D721Med (cell line): Measurements from ENCODE around the gene CD276.

ENCODE experiments used
- DNase-seq: peaks from one replicate; pipeline ENCODE4 v3.0.0; 2011; ENCODE audit warnings: low spot score; ENCODE audit not compliant: insufficient read length
- FAIRE-seq: peaks from 2 replicates; lab custom pipeline; 2011; peaks lifted over from hg19 to GRCh38; lab: Jason Lieb, UNC
- TF ChIP-seq, protein P1 (sequence below): IDR thresholded peaks from 2 replicates; pipeline ENCODE4 v1.5.1; 2012; ENCODE audit warnings: mild to moderate bottlenecking, control low read depth; ENCODE audit not compliant: insufficient read depth; ENCODE audit errors: missing control alignments

The CD276 gene

DNA sequence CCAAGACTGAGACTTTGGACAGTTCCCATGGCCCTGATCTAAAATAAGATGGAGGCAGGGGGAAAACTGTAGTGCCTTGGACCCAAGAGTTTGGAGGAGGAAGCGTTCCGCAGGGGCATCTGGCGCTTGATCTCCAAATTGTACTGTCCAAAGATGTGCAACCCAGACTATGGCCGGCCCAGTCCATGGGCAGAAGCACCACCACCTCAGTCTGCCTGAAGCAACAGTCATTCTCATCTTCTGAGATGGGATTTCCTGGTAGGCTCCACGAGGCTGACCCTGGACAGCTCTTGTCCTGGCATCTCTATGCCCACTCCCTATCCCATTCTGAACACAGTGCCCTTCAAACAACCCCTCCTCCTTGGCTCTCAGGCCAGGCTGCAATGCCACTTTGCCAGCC is 65.3 kb downstream of the CD276 start:
- FAIRE-seq = no peak
- no peak for DNase-seq
- TF ChIP-seq, protein P1, sequence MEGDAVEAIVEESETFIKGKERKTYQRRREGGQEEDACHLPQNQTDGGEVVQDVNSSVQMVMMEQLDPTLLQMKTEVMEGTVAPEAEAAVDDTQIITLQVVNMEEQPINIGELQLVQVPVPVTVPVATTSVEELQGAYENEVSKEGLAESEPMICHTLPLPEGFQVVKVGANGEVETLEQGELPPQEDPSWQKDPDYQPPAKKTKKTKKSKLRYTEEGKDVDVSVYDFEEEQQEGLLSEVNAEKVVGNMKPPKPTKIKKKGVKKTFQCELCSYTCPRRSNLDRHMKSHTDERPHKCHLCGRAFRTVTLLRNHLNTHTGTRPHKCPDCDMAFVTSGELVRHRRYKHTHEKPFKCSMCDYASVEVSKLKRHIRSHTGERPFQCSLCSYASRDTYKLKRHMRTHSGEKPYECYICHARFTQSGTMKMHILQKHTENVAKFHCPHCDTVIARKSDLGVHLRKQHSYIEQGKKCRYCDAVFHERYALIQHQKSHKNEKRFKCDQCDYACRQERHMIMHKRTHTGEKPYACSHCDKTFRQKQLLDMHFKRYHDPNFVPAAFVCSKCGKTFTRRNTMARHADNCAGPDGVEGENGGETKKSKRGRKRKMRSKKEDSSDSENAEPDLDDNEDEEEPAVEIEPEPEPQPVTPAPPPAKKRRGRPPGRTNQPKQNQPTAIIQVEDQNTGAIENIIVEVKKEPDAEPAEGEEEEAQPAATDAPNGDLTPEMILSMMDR = no peak

DNA sequence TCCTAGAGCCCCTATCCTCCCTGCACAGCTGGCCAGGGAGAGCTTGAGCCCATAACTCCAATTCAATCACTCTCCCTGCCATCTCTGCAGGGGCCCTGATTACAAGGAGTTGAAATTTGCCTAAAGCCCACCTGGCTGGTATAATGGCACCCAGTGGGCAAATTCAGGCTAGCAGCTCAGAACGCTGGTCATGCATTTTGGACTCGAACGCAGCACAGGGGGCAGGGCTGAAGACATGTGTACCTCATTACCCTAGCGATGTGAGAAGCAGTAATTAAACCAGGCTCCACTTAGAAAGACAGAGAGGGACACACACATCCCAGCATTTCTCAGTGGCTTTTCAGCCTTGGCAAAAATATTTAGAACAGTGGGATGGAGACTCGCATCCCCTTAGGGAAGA is 65.8 kb downstream of the CD276 start:
- no peak for DNase-seq
- TF ChIP-seq, protein P1 = no peak
- FAIRE-seq = no peak

DNA sequence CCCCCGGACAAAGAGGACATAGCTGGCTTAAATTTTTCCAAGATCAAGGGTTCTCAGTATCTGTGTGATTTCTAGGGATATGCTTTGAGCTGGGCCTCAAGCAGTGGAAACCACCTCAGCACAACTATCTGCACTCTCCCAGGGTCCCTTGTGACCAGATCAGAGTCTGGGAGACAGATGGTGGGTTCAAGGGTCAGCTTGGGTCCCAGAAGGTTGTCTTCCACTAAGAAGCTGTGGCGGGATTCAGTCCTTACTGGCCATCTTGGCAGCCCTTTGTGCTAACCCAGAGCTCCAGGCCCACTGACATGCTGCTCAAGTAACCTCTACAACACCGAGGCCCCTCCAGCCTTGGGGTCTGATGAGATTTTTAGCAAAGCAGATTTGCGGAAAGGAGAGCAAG is 66.3 kb downstream of the CD276 start:
- TF ChIP-seq, protein P1 = no peak
- FAIRE-seq = no peak
- no peak for DNase-seq

DNA sequence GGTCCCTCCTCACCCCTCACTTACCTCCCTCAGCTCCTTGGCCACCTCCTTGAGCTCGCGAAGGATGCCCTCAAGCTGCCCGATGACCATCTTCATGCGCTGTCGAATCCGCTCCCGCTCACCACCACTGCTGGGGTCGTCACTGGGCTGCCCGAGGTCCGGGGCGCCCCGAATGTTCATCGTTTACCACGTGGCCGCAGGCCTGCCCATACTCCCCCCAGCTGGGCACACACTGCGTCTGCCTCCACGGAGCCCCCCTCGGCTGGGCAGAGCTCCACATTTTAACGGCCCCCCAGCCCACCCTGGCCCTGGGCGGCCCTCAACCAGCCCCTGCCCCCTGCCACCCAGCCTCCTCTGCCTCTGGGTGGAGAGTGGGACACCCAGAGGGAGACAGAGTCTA is 66.8 kb downstream of the CD276 start:
- FAIRE-seq (no peak), DNase-seq (no peak)
- TF ChIP-seq, protein P1 = no peak

DNA sequence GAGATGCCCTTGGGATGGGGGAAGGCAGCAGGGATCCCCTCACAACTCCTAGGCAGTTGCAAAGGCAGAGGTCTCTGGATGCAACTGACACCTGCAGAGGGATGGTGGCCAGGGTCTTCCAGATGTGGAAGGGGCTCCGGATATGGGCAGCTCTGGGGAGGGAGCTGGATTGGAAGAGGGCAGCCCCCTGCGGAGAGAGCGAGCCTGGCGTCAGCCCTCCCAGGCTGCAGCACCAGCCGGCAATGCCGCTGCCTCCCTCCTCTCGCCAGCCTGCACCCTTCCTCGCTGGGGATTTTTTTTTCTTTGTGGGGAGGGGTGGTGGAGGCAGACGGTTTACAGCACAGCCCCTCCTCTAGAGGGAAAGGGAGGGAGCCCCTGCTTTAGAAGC is 67.3 kb downstream of the CD276 start:
- FAIRE-seq = no peak
- no peak for DNase-seq
- TF ChIP-seq, protein P1 = no peak

DNA sequence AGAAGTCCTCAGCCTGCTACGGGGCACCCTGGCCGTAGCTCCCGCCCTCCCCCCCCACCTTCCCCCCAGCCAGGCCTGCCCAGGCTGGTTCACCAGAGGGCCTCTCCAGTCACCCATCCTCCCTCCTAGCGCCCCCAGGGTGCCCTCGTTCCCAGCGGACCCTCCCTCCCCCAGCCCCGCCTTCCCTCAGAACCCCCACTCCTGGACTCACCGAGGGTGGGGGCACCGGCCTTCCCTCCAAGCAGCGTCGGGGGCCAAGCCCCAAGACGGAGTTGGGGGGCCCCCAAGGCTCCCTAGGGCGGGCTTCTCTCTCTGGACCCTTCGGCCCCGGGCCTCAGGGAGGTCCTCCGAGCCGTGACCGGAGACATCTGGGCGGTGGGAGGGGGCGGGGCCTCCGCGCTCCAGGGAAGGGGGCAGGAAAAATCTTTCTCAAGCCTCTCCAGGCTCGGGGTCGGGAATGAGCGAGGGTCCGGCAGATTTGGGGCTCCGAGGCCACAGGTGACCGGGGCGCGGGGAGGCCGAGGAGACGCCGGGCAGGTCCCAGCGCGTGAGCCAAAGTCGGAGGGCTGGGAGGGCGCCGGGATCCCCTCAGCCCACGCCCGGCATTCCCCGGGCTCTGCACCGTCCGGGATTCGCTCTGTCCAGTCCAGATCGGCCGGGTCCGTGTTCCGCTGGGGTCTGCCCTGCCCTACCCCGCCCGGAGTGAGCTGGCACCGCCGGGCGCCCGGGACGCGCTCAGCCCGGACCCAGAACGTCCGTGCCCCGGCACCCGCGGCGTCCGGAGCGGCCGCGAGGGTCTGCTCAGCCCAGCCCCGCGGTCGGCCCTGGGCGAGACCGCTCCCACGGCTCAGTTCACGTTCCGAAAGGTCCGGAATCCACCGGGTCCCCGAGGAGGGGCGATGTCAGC is 68.0 kb downstream of the CD276 start:
- no peak for FAIRE-seq
- TF ChIP-seq, protein P1 = no peak
- no peak for DNase-seq

DNA sequence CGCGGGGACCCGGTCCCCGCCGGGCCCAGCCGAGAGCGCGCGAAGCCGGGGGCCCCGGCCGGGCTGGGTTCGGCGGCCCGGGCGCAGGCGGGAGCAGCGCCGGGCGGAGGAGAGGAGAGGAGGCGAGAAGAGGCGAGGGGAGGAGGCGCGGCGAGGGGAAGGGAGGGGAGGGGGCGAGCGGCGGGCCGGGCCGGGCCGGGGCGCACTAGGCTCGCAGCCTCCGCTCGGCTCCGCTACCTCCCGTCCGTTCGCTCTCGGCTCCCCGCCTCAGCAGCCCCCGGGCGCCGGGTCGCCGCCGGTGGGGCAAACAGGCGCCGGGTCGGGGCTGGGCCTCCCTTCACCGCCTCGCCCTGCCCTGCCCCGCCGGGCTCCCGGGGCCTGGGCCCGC is 68.6 kb downstream of the CD276 start:
- FAIRE-seq (no peak), DNase-seq (no peak)
- TF ChIP-seq, protein P1 = no peak
